NCI-H2029 treated with DMSO at 0.1 percent for 48 hours (cell line): Measurements from ENCODE around the gene IRX4.

Experiments
- DNase-seq: peaks from one replicate; lab custom pipeline; 2025; lab: John Stamatoyannopoulos, UW

IRX4 gene

DNA sequence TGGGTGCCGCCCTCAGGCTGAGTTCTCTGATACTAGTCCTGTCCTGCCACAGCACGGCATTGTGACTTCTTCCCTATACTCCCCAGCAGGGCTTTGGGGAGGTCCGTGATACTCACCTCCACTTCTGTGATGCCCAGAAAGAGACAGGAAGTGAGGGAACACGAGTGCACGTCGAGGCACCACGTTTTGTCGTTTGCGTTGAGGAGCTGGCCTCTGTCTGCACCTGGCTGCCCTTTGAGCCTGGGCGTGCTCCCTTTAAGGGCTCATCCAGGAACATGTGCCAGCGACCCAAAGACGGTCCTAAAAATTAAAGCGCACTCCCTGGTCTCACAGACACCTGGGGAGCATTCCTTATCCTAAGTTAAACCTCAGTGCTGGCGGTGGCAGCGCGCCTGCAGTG is 8.7 kb upstream of the IRX4 start:
- no peak for DNase-seq

- DNase-seq = no peak
Measured at GRCh38 chr5:1890296-1890695, 7.6 kb upstream of the IRX4 start.

- no peak for DNase-seq
Measured at GRCh38 chr5:1889321-1890065, 6.8 kb upstream of the IRX4 start.

DNA sequence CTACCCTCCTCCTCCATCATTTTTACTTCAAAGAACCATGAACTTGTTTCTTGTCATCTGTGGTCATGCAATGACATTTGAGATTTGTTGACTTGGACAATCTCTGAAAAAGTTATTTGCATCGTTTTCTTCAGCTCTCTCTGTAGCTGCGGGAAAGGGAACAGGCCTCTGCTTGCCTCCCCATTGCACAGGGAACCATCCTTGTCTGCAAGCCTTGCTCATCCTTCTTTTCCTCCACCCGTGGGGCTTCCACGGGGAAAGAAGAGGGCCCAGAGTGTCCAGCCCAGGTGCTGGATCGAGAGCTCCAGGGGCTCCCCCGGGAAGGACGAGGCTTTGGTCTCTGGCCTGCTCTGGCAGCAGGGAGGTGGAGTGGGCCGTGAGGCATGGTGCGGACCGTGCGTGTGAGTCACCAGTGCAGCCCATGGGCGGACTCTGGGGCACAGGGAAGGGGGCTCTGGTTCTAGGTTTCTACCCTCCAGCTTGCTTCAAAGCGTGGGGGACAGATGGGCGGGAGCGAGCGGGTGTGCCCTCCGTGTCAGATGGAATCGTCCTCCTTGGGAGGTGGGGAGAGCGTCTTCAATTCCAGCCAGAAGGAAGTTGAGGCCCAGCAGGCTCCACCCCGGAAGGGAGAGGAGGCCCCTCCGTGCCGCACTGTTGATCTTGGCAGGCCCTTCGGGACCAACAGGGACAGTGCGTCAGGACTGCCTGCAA is 6.0 kb upstream of the IRX4 start:
- DNase-seq = no peak

DNA sequence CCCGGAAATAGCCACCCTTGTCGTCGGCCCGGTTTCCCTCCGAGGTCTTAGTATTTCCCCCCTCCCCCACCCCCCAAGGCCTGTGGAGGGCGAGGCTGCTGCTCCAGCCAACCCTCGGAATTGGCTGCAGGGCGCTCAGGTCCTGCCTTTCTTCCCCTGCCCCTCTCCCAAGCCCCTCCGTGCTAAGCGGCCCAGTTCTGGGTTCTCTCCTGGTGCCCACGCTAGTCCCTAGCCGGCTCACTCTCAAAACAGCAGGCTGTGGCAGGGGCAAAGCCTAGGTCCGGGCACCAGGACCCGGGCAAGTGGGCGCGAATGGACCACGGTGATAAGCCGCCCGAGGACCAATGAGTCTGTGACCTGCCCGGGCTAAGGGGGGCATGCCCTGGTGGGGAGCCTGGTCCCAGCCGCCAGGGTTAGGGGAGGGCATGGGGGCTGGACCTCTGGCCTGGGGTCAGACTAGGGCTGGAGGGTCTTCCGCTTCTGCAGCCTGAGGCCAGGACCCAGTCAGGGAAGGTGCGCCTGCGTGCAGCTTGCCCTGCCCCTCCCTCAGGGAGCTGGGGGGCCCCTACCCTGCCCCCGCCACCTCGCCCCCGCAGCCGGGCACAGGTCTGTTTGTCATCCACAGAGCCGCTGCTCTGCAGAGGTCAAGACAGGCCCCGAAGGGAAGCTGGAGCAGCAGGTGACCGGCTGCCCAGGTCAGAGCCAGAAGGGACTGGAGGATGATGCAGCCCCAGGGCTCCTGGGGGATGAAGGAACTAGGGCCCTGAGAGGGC is 5.0 kb upstream of the IRX4 start:
- DNase-seq = no peak

DNA sequence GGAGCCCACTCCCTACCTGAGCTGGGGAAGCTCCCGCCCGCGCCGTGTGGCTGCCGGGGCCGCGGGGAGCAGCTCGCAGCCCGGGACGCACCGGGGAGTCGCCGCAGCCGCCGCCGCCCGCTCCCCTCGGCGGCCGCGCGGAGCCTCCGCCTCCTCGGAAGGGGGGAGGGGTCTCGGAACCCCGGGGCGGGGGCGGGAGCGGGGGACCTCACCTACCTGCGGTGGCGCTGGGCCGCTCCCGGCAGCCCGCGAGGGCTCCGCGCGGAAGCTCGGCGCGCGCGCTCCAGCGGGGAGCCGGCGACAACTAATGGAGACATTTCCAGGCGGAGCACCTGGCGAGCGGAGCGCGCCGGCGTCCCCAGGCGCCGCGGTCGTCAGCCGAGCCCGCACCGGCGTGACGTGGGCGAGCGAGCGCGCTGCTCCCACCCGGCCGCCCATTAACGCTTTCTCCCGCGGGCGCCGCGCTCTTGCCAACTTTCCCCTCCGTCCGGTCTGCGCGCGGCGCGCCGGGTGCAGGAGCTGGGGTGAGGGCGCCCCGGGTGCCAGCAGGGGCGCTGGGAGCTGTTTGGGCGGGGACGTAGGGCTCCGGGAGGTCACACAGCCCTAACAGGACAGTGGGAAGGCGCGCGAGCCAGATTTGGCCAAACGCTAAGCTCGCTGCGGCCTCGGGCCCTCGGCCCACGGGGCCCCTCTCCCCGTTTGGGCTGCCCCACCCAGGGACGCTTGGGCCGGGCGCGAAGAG is 4.3 kb upstream of the IRX4 start:
- DNase-seq = no peak

DNA sequence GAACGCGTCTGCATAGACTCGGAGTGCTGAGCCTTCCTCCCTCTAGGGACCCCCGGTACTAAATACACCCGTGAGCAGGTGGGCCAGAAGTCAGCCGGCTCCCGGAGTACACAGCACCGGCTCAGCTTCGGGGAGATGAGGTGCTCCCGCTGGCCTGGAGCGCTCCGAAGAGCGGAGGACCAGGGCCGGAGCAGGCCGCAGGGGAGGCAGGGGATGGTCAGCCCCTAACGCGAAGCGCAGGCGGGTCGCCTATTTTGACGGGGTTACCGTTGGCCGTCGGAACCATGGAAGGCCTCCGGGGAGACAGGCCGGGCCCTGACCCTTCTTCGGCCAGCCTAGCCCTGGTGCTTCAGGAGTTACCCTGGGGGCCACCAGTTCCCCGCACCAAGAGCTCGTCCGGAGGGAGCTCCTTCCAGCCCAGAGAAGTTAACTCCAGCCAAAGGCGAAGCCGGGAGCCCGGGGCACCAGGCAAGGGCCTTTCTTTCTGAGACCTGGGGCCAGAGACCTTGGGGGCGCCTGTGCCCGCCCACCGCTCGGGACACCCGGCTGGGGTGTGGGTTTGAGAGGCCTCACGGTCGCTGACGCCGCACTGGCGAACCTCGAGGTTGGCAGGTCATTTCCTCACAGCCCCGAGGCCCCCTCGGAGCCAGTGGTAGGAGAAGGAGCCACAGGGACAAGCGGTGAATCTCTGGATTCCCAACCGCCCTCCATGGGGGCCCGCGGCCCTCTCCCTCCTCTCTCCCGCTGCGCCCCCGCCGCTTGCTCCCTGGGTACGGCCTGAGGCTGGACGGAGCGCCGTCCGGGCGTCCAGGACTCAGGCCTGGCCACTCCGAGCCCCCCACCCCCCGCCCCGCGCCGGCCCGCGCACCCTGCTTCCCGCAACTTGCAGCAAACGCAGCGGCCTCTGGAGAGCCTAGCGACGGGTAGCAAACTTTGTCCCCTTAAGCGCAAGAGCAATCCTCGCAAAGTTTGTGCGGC is 3.4 kb upstream of the IRX4 start:
- no peak for DNase-seq

GRCh38 chr5:1885404-1885755 is 2.7 kb upstream of the IRX4 start:
- DNase-seq = no peak

DNA sequence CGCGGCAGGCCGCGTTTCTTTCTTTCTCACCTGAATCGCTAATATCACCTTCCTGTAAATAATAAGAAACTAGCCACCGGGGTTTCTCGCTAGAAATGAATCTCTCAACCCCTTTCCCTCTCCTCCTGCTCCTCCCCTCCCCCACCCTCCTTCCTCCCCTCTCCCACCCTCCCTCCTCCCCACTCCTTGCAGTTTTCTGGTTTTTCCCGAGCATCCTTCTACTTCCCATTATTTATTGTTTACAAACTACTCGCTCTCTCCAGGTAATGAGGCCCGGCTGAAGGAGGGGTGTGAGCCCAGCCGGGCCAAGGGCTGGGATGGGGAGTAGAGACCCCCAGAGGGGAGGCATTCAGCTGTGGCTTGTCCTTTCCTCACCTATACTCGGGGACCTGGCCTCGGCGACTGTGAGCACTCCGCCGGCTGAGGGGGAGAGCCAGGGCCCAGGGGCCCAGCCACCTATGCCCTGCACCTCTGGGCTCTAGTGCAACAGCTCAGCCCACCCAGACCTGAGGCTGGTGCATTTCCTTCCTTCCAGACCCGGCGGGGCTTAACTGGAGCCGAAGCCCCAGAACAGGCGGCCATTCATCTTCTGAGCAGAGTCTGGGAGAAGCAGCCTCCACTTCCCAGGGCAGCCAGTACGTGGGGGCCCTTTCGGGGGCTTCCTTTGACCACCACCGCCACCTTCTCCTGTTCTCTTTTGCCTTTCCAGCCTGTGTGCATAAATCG is 2.1 kb upstream of the IRX4 start:
- no peak for DNase-seq

DNA sequence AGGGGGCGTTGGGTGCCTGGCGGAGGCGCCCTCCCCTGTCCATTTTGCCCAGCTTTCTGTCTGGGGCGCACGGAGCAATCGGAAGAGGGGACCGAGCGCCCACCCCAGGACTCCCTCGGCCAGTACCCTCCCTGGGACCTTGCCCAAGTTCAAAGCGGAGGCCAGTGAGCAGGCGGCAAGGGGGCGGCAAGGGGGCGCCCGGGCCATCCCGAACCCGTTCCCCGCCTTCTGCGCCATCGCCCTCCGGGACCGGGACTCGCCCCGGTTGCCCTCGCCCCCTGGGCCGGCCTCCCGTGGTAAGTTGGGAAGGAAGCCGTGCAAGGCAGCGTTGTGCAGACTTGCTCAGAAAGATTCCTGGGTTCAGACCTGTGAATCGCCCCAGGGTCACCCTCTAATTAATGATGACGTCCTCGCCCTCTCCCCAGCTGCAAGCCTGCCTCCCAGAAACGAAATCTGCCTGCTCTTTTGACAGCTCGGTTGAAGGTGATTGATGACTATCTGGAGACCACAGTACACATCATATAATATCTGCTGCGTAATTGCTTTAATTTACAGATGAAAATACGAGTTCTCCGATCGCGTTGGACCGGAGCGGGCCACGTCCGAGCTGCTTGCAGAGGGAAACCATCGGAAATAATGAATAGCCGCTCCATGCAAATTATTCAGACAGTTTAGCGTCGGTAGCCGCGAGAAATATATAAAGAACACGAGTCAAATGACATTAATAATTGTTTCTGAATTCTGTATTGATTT is 1.4 kb upstream of the IRX4 start:
- DNase-seq = no peak

- DNase-seq = no peak
Measured at GRCh38 chr5:1883120-1883924, 597 bp upstream of the IRX4 start.

GRCh38 chr5:1881731-1882336 is 891 bp downstream of the IRX4 start:
- no peak for DNase-seq

- no peak for DNase-seq
Measured at GRCh38 chr5:1881098-1881572, 1.6 kb downstream of the IRX4 start.

DNA sequence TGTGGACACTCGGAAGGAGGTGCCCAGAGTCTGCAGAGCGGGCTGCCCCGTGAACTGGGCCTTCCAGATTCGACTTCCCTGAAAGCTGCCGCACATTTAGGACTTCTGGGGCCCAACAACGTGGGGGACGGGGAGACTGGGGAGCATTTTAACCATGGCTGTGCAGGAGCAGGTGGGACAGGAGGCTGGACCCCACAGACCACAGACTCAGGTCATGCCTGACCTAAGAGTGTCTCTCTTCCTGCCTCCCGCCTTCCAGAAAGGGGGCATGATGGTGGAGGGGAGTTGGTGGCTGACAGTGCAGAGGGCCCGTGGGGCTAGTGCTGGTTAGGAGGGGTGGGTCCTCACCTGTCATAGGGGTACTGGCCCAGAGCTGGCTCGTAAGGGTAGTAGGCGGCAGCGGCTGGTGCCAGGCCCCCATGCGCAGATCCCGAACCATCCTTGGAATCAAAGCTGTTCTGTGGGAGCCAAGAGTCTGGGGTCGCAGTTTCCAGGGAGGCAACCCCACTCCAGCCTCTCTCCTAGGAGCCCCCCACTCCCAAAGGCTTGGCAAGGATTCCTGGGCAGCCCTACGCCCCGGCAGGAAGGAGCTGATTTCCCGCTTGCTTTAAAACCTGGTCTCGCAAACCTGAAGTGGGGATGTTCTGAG is 2.2 kb downstream of the IRX4 start:
- no peak for DNase-seq

- DNase-seq = no peak
Measured at GRCh38 chr5:1879292-1880263, 3.1 kb downstream of the IRX4 start.

GRCh38 chr5:1878050-1878849 is 4.5 kb downstream of the IRX4 start:
- no peak for DNase-seq
